Left ventricle myocardium inferior (tissue), 1 donor: Measurements from ENCODE around the gene HDAC7. TPM values are rescaled to one million over a fixed set of nuclear protein-coding genes. Genes with fewer than 3 reads are reported as not detected.

Experiments
- DNase-seq: peaks from one replicate; pipeline ENCODE4 v3.0.0-alpha.2; 2020
- H3K27ac ChIP-seq: fragments of 200-600 bp; replicated peaks from 2 replicates; pipeline ENCODE4 v1.8.0; 2021
- H3K27me3 ChIP-seq: fragments of 200-600 bp; 2 replicates; pipeline ENCODE4 v1.8.0; 2021; ENCODE audit warnings: low read depth
- H3K36me3 ChIP-seq: fragments of 200-600 bp; 2 replicates; pipeline ENCODE4 v1.8.0; 2021
- H3K4me1 ChIP-seq: fragments of 200-600 bp; 2 replicates; pipeline ENCODE4 v1.8.0; 2021
- H3K4me3 ChIP-seq: fragments of 200-600 bp; 2 replicates; pipeline ENCODE4 v1.8.0; 2021; ENCODE audit warnings: mild to moderate bottlenecking, moderate library complexity
- H3K9me3 ChIP-seq: fragments of 200-600 bp; replicated peaks from 2 replicates; pipeline ENCODE4 v1.8.0; 2021
- intact Hi-C: fragments of 100-400 bp; cut with micrococcal nuclease; formaldehyde crosslinking; loops from one replicate; pipeline ENCODE4 v1.11.0; 2022
- total RNA-seq: library from RNA; stranded (reverse); fragmentation: NEBNext Ultra II Directional; extraction: Animal tissue kit (Norgen Biotek cat#: 25700); gene quantifications from one replicate; pipeline ENCODE4 v1.2.1, GENCODE V29; 2021
- TF ChIP-seq, protein P1 (sequence below): fragments of 200-600 bp; IDR thresholded peaks from 2 replicates; pipeline ENCODE4 v1.8.0; 2021; ENCODE audit warnings: antibody characterized with exemption, mild to moderate bottlenecking, borderline replicate concordance
- donor health status: DM: no; HTN: yes; CAD: no; lungs with severe emphysema.

HDAC7 gene
- total RNA-seq, 1 donor from 2014 or later: 47.1 TPM

DNA sequence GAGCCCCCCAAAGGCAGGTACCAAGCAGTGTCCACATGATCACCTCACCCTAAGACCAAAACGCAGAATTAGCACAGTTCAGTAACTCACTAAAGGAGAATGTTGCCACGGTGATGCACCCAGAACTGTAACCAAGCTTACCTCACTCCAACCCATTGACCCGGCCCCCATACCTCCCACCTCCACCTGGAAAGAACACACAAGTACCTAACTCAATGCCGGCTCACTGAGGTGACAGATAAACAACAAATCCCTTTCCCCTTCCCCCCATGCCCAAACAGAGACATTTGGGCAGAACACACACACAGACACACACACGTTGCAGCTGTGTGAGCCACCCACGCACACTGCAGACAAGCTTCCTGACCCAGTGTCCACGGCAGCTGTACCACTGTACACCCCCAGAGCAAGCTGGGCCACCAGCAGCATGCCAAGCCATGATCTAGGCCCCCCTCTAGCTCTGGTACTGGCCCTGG, 62.3 kb downstream of the HDAC7 start:
- peaks cover 77% of the 10 kb centered on the region for H3K4me1 ChIP-seq
- no peaks in the 10 kb centered on the region for H3K36me3 ChIP-seq
- H3K9me3 ChIP-seq: no peaks in the 10 kb centered on the region
- TF ChIP-seq, protein P1, sequence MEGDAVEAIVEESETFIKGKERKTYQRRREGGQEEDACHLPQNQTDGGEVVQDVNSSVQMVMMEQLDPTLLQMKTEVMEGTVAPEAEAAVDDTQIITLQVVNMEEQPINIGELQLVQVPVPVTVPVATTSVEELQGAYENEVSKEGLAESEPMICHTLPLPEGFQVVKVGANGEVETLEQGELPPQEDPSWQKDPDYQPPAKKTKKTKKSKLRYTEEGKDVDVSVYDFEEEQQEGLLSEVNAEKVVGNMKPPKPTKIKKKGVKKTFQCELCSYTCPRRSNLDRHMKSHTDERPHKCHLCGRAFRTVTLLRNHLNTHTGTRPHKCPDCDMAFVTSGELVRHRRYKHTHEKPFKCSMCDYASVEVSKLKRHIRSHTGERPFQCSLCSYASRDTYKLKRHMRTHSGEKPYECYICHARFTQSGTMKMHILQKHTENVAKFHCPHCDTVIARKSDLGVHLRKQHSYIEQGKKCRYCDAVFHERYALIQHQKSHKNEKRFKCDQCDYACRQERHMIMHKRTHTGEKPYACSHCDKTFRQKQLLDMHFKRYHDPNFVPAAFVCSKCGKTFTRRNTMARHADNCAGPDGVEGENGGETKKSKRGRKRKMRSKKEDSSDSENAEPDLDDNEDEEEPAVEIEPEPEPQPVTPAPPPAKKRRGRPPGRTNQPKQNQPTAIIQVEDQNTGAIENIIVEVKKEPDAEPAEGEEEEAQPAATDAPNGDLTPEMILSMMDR: no peak
- peak overlapping the region; percentile 71 for H3K4me3 ChIP-seq
- intact Hi-C loops: no loop called here
- DNase-seq: no peak
- peak overlapping the region; percentile 90 for H3K27ac ChIP-seq
- no peaks in the 10 kb centered on the region for H3K27me3 ChIP-seq

DNA sequence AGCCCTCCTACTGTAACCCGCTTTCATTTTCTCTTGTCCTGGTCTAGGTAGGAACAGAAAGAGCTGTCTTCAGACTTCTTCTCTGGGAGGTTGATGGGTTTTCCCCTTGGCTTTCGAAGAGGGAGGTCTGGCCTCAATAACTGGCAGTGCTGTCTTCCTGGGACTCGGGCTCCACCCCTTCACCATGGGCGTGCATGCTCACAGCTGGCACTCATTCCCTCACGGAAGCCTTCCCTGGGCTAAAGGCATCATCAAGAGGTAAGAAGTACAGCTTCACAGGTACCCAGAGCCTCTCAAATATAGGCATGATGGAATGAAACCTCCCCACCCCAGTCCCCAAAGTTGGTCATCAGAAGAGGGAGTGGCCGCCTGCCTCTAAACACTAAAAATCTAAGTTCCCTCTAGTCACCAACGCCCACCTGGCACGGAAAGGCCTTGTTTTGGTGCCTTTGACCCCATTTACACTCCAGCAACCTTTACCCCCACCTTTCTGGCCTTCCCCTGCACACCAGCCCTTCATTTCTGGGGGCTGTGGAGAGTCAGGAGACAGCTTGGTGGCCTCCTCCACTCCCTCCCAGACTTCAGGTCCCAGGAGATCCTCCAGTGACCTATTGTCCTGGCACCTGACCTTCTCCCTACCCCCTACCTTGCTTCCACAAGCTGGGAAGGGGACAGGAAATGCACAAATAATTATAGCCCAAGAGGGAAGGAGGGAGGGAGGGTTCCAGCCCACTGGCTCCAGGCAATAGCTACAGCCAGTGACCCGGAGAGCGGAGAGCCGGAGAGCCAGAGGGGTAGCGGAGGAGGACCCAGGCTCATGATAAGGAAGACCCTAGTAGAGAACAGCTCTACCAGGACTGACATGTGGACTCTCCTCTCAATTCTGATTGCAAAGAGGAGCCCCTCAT, 63.8 kb downstream of the HDAC7 start:
- no peak for DNase-seq
- Histone ChIP-seq H3K27me3 (no peaks in the 10 kb centered on the region), H3K36me3 (no peaks in the 10 kb centered on the region), H3K9me3 (no peaks in the 10 kb centered on the region), H3K4me3 (peak overlapping the region; percentile 71), H3K27ac (peak overlapping the region; percentile 90), H3K4me1 (peaks cover 87% of the 10 kb centered on the region)
- TF ChIP-seq, protein P1: no peak
- intact Hi-C loops: no loop called here

DNA sequence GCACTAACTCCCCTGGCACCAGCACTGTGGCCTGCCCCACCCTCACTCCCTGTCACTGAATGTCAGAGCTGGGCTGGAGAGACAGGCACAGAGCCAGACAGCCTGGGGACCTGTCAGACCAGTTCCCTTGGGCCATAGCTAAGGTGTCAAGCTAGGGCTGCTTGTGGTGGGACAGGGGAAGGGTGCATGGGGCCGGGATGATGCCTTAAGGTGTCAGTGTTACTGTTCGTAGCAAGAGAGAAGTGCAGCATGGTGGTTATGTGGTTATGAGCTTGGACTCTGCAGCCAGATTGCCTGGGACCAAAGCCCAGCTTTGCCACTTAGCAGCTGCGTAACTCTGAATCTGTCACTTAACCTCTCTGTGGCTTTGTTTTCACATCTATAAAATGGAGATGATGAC, 64.8 kb downstream of the HDAC7 start:
- intact Hi-C loops: no loop called here
- Histone ChIP-seq H3K36me3 (peaks cover 8% of the 10 kb centered on the region), H3K4me1 (peaks cover 91% of the 10 kb centered on the region), H3K27ac (peak overlapping the region; percentile 90), H3K27me3 (no peaks in the 10 kb centered on the region), H3K9me3 (no peaks in the 10 kb centered on the region), H3K4me3 (peak overlapping the region; percentile 71)
- DNase-seq: no peak
- TF ChIP-seq, protein P1: no peak

DNA sequence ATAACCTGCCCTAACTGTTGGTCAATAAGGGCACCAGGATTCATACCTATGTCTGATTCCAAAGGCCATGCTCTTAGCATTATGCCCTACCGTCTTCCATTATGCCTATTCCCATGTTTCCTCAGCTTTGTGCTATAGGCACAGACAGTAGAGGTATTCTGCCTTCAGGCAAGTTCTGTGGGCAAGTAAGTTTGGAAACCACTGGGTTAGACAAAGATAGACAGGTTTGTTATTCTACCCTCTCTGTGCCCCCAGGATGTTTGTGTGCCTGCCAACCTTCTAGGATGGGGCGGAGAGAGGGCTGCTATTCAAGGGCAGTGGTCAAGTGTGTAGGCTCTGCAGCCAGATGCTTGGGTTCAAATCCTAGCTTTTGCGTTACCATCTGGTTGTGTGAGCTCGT, 65.6 kb downstream of the HDAC7 start:
- TF ChIP-seq, protein P1: no peak
- H3K27ac ChIP-seq: peak overlapping the region; percentile 90
- H3K36me3 ChIP-seq: peaks cover 9% of the 10 kb centered on the region
- H3K27me3 ChIP-seq: no peaks in the 10 kb centered on the region
- peak overlapping the region; percentile 71 for H3K4me3 ChIP-seq
- DNase-seq: no peak
- intact Hi-C loops: no loop called here
- no peaks in the 10 kb centered on the region for H3K9me3 ChIP-seq
- H3K4me1 ChIP-seq: peaks cover 84% of the 10 kb centered on the region

DNA sequence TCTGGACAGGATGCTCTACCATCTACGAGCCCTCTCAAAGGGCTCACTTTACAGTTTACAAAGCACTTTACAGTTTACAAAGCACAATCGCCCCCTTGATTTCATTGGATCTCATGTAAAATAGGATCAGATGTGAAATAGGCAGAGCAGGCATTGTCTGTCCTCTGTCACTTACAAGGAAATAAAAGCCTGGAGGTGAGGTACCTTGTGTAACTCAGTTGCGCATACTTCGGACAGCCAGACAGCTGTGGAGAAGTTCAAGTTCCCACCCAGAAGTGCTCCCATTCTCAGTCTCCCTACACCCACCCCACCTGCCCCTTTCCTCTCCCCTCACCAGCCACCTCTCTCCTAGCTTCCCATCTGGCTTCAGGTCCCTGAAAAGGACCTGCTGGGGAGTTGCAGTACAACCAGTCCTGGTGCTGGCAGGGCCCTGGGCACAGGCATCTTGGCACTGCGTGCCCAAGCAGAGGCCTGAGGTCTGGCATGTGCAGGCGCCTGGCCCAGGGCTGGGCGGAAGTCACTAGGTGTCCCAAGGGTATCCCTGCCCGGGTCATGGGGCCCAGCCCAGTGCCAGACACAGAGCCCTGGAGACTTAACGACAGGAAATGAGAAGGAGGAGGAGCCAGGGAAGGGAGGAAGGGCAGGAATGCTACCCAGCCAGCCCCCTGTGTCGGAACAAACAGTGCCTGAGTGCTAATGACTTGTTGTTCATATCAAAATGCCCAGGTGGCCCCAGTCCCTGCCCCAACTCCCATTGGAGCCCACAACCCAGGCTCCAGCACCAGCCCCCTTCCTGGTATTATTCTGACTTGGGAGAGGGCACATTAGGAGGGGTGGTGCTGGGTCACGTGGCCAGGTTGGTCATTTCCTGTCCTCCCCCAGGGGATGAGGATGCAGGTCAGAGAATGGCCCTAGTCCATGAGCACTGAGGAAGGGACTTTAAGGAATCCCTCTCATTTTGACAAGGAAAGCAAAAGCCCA, 66.4 kb downstream of the HDAC7 start:
- TF ChIP-seq, protein P1: peak; percentile 26
- H3K4me3 ChIP-seq: peak overlapping the region; percentile 71
- peaks cover 14% of the 10 kb centered on the region for H3K36me3 ChIP-seq
- H3K4me1 ChIP-seq: peaks cover 76% of the 10 kb centered on the region
- no peaks in the 10 kb centered on the region for H3K9me3 ChIP-seq
- H3K27me3 ChIP-seq: no peaks in the 10 kb centered on the region
- intact Hi-C loops: no loop called here
- peak overlapping the region; percentile 90 for H3K27ac ChIP-seq
- peak; percentile 88 for DNase-seq
